Measurements from ENCODE around the gene EEFSEC.

The EEFSEC gene

DNA sequence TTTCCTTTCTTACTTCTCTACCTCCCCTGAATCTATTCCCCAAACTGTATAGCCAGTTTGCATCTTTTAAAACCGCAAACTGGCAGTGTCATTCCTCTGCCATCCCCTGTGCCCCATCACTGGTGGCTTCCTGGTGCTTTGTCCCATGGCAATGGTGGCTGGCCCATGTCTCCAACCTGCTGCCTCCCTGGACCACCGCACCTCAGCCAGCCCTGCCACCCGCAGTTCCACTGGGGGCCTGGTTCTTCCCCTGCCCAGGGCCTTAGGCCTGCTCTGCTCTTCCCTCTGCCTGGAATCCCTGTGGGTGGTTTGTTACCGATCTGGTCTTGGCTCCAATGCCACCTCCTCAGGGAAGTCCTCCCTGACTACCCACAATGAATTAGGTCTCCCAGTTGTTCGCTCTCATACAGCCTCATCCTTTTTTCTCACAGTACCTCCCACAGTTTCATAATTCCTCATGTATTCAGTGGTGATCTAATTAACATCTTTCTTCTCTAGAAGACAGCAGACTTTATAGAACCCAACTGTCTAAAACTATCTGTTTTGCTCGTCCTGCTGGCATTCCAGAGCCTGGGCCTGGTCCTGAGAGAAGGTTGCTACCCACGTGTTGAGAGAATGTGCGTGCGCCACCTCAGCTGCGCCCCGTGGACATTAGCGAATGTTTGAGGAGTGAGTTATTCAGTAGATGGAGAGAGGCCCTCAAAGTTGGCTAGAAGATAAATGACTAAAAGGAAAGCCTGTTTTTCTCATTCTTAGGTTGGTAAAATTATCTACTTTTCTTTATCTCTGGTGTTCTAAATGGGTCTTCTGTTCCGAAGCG is 183.3 kb downstream of the EEFSEC start:
- no peak for DNase-seq (ENCODE audit: low spot score)

DNA sequence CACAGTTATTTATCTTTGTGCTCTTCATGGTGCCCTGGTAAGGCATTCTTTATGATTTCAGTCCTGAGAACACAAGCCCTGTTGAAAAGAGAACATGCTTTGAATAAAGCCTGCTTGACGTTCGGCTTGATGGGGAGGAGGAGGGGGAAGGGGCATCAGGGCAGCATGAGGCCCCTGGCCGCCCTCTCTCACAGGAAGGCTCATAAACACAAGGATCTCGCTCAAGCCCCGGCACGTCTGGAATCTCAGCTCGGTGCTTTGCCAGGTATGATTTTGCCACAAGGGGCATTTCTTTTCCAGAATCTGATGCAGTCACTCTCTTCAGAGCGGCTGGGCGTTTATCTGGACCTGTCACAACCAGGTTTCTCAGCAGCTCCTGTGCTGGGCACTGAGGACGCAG is 184.0 kb downstream of the EEFSEC start:
- no peak for DNase-seq (ENCODE audit: low spot score)

DNA sequence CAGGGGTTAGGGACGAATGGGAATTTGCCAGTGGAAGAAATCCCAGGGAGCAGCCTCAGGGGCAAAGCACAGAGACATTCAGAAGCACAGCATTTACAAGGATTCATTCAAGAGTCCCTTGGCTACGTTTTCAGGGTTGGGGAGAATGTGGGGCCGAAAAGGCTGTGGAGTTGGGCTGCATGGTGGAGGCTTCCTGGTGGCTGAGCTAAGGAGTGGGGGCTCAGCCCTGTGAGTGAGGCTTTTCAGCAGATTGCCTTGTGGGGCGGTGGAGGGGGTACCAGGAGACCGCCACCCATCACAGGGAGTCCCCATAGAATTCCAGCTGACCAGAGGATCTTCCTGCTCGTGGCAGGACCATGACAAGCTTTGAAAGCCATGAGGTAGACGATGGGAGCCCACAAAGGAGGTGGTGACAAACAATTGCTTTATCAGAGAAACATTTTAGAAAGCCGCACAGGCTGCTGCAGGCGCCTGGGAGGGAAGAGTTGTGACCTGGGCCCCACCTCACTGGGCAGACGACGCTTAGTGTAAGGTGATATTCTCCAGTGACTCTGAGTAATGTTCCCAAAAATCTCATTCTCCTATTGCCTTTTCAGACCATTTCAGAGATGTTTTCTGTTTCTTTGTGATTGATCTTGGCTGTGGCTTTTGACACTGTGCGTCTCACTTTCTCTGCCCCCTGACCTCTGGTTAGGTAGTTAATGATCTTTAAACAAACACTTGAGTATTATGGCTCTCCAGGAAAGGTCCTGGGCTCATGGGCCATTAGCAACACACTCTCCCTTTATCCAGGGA is 185.5 kb downstream of the EEFSEC start:
- no peak for DNase-seq (ENCODE audit: low spot score)

GRCh38 chr3:128339491-128340012 is 186.3 kb downstream of the EEFSEC start:
- DNase-seq (ENCODE audit: low spot score) = no peak

- no peak for DNase-seq (ENCODE audit: low spot score)
These were observed 187.1 kb downstream of the EEFSEC start for GRCh38 chr3:128340198-128340903.

DNA sequence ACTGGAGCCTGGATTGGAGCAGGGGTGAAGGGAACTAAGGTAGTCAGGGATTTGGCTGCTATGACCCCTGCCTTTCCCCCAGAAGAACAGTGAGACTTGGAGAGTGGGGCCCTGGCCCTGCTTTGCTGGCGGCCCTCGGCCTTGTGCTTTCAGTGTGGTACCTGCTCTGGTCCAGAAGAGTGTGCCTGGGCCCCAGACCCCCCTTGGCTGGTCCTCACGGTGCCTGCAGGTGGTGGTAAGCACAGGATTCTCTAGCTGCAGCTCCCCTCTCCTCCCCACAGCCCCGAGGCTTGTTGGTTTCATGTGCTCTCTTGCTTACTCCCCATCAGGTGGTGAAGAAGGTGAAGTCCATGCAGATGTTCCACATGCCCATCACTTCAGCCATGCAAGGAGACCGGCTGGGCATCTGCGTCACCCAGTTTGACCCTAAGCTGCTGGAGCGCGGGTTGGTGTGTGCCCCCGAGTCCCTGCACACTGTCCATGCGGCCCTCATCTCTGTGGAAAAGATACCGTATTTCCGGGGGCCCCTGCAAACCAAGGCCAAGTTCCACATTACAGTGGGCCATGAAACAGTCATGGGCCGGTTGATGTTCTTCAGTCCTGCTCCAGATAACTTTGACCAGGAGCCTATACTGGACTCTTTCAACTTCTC is 187.7 kb downstream of the EEFSEC start:
- no peak for DNase-seq (ENCODE audit: low spot score)

DNA sequence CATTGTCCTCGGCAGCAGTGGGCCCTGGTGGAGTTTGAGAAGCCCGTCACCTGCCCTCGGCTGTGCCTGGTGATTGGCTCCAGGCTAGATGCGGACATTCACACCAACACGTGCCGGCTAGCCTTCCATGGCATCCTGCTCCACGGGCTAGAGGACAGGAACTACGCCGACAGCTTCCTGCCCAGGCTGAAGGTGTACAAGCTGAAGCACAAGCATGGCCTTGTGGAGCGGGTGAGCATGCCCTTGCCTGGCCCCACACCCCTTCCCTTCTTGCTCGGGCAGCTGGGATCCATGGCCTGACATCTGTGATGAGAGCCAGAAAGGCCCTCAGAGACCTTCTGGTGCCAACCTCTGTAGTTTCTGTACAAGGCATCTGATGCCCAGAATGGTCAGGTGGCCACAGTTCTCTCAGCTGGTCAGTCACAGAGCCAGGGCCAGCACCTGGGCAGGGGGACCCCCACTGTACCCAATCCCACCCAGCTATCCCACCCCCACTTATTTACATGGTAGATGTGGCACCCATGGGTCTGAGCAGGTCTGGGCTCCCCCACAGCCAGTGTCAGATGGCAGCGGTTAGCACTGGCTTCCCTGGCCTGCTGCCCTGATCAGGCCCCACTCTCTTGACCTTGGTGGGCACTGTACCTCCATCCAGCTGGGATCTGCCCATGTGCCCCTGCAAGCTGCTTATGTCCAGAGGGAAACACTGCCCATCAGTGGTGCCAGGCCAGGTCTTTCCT is 188.5 kb downstream of the EEFSEC start:
- no peak for DNase-seq (ENCODE audit: low spot score)

DNA sequence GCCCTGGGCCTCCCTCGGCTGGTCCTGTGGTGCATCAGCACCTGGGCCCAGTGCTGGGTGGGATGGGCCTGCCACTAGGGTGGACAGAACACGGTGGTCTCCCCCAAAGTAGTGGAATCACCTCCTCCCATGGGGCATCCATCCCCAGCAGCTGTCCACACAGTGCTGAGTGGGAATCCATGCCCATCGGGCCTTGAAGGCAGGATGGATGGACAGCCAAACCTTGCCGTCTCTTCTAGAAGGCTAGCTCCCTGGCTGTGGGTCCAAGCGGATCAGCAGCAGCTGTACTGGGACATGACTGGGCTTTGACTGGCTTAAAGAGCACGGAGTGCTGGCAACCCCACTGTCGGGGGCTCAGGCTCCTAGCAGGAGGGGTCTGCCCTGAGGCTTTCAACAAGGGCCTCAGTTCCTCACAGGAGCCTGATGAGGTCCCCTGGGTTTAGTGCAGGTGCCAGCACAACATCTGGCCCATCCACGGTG is 189.5 kb downstream of the EEFSEC start:
- DNase-seq (ENCODE audit: low spot score) = no peak

DNA sequence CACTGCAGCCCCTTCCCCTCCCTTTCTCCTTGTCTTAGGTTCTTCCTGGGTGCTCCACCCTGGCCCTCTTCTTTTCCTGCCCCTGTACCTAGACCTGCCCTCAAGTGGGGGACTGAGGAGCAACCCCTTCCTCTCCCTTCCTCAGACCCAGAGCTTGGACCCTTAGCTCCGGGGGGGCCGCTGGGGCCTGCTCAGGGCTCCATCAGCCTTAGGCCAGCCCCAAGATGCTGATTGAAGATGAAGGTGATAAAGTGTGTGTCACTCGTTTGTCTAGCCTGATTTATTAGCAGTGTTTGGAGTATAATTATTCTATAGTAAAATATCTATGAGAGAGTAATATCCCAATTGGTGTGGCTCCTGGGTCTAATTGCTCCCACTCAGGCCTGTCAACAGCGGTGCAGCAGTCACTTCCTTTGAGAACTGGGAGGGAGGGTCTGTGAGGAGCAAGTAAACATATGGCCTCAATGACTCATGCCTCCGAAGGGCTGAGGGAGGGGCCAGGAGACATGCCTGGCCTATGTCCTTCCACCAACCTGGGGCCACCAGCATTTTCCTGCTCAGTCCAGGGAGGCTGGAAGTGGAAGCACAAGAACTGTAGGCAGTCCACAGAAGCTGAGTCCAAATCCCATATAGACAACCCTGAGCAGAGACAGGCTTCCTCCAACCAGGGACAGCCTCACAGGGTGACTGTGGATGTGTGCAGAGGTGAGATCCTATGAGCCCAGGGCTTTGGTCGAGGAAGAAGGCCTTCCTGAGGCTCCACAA is 190.2 kb downstream of the EEFSEC start:
- DNase-seq (ENCODE audit: low spot score) = peak; percentile 45

DNA sequence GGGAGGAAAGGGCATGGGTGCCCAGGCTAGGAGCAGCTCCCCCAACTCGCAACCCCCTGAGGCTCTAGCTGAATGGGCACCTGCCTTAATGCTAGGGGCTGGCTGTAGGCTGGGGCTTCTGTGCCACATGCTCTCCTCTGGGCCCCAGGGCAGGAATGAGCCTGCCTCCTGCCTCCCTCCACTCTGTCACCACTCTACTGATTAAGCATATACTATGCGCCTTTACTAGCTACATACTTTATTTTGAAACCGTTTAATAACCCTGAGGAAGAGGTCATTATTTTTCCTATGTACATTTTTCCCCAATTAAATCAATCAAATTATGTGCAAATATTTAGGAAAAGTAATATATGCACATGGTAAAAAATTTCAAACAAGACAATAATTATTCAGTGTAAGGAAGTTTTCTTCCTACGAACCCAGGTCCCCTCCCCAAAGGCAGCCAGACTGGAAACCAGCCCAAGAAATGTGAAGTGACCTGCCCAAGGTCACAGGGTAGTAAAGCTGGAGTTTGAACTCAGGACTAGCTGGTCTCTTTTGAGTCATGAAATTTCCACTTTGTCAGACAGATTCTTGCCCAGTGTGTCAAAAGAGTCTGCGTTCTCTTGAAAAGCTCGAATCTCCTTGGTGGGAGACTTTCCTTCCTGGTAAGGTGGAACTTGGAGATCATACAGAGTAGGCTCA is 190.9 kb downstream of the EEFSEC start:
- DNase-seq (ENCODE audit: low spot score) = no peak

DNA sequence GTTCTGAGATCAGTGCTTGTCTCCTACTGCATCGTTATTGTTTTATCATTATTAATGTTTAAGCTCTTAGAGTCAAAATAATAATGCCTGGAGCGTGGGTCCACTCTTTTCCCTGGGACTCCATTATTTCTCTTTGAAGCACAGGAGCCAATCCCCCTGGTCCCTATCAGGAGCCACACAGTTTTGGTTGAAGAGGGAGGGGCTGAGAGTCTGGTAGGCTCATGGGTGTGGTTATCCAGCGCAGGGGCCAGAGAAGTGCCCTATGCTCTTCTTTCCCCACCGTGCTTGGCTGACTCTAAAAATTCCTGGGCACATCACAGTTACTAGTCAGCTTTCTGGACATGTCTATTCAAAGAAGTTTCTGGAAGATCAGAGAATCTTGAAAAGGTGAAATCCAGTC is 191.9 kb downstream of the EEFSEC start:
- DNase-seq (ENCODE audit: low spot score) = no peak

GRCh38 chr3:128346562-128346961 is 193.3 kb downstream of the EEFSEC start:
- no peak for DNase-seq (ENCODE audit: low spot score)

DNA sequence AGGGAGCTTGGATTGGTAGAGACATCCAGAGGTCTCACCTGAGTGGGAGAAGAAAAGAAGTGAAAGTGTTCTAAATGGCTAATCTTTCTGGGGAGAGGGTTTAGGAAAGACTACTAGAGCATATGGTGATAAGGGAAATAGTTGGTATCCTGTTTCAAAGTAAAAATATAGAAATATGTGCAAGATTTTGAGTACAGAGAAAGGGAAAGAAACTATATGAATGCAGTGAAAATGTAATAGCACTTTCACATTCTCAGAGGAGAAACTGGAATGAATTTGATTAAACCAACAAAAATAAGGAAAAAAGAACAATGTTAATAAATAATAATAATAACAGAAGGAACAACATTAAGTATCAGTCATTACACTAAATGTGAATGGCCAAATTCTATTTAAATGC is 194.0 kb downstream of the EEFSEC start:
- DNase-seq (ENCODE audit: low spot score) = no peak

- DNase-seq (ENCODE audit: low spot score) = no peak
These were observed 194.8 kb downstream of the EEFSEC start for GRCh38 chr3:128348075-128348474.

DNA sequence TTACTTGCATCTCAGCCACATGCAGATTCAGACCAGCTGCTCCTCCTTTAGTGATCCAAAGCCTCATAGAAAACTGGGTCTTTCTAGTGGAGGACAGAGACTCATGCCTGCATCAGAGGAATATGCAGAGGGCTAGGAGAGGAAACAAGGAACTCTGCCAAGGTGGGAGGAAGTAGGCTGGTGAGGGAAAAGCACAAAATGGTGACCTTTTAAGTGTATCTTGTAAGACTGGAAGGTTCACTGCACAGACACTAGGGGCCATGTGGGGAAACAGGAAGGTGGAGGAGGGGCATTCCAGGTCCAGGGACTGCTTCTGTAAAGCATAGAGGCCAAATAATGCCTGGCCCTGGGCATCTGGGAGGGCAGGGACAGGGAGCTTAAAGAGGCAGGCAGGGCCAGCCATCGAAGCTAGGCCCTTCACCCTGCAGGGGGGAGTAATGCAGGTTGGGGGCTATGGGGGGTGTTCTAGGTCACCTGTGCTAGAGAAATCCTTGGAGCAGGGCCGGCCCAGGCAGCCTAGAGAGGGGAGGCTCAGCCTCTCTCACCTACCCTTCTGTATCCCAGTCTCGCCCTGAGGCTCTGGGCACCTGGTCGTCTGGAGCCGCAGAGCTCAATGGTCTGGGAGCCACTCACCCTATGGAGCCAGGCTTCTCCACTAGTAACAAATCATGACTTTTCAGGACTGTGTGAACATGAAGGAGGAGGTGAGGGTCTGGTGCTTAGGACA is 195.7 kb downstream of the EEFSEC start:
- DNase-seq (ENCODE audit: low spot score) = no peak

- DNase-seq (ENCODE audit: low spot score) = no peak
These were observed 196.8 kb downstream of the EEFSEC start for GRCh38 chr3:128349963-128350599.

- DNase-seq (ENCODE audit: low spot score) = no peak
These were observed 198.3 kb downstream of the EEFSEC start for GRCh38 chr3:128351546-128351945.

DNA sequence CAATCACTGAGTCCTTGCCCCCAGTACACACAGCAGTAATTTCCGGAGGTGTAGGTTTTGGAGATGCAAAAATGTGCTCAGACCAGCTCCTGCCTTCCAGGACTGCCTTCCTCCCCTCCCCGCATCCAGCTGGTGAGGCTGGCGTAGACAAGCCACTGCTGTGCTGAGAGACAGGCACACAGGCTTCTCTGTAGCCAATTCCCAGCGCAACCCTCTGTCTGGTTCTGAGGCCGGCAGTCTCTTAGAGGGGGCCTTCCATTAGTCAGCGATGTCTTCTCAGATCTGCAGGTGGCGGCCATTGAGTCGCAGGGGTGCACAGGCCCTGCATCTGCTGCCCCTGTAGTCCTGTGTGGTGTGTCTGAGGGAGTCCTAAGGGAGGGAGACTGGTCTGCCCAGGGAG is 199.0 kb downstream of the EEFSEC start:
- no peak for DNase-seq (ENCODE audit: low spot score)

Measured in GM03348 (cell line).